ENCODE results near the gene ADNP. TPM values are rescaled to one million over a fixed set of nuclear protein-coding genes. Genes with fewer than 3 reads are reported as not detected.

Gene ADNP
- polyA plus RNA-seq, 2 of the 4 experiments (the other 2 are of a cell fraction) = 36.7 to 37.2 TPM

DNA sequence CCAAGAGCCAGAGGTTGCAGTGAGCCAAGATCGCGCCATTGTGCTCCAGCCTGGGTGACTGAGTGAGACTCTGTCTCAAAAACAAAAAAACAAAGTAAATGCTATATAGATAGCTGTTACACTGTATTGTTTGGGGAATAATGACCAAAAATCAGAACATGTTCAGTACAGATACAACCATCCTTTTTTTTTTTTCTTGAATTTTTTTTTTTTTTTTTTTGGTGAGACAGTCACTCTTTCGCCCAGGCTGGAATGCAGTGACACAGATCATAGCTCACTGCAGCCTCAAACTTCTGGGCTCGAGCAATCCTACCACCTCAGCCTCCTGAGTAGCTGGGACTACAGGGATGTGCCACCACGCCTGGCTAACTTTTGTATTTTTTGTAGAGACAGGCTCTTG, 72.7 kb downstream of the ADNP start:
- CTCF ChIA-PET = interaction anchor here (0.6 to 1.8 kb wide), 5 partner anchors 13 to 1036 kb away, joined by 3 to 5 read pairs (median 4); partner anchors contain the start of gene BCAS4
- no peak for ATAC-seq
- no peak for DNase-seq (ENCODE audit: low read depth in 1 of 2, low spot score in 1 of 2)
- Histone ChIP-seq H3K4me2 (no peak overlapping the region), H3K9me3 (no peaks in the 10 kb centered on the region), H3K27ac (no peak overlapping the region), H3K4me3 (no peak overlapping the region), H3K4me1 (peaks cover 21% of the 10 kb centered on the region)
- WGBS (ENCODE audit: missing lambda C conversion rate) = 98% methylated on average over 5 of the region's 5 CpGs
- POLR2A ChIA-PET = no interaction called here
- no peak for TF ChIP-seq TFCP2L1 (CRISPR knock-in tag; IDR thresholded peaks at IDR 0.05)
- no peak for TF ChIP-seq ELK1 (IDR thresholded peaks at IDR 0.05; ENCODE audit: low read depth, low read length)
- TF ChIP-seq RARB (CRISPR knock-in tag; IDR thresholded peaks at IDR 0.05) = no peak
- TF ChIP-seq REST (IDR thresholded peaks at IDR 0.05) = no peak
- no peak for TF ChIP-seq POLR2AphosphoS2 (conservative IDR thresholded peaks at IDR 0.05; ENCODE audit: low read length)
- TF ChIP-seq CBX8 (IDR thresholded peaks at IDR 0.05) = no peak
- TF ChIP-seq KDM1A (IDR thresholded peaks at IDR 0.05; ENCODE audit: low read depth) = no peak
- no peak for TF ChIP-seq HOXB13 (CRISPR knock-in tag; IDR thresholded peaks at IDR 0.05; ENCODE audit: low read depth)
- TF ChIP-seq GATA3 (IDR thresholded peaks at IDR 0.05; ENCODE audit: borderline replicate concordance) = no peak
- TF ChIP-seq CEBPB (IDR thresholded peaks at IDR 0.05) = no peak
- no peak for TF ChIP-seq JUNB (IDR thresholded peaks at IDR 0.05)
- TF ChIP-seq NFE2L2 (conservative IDR thresholded peaks at IDR 0.05; ENCODE audit: low read length) = no peak
- no peak for TF ChIP-seq CBX2 (IDR thresholded peaks at IDR 0.05; ENCODE audit: borderline replicate concordance, low read depth)
- no peak for TF ChIP-seq POLR2A (IDR thresholded peaks at IDR 0.05; ENCODE audit: low read length)
- no peak for TF ChIP-seq SMC3 (IDR thresholded peaks at IDR 0.05)
- TF ChIP-seq, protein P1, sequence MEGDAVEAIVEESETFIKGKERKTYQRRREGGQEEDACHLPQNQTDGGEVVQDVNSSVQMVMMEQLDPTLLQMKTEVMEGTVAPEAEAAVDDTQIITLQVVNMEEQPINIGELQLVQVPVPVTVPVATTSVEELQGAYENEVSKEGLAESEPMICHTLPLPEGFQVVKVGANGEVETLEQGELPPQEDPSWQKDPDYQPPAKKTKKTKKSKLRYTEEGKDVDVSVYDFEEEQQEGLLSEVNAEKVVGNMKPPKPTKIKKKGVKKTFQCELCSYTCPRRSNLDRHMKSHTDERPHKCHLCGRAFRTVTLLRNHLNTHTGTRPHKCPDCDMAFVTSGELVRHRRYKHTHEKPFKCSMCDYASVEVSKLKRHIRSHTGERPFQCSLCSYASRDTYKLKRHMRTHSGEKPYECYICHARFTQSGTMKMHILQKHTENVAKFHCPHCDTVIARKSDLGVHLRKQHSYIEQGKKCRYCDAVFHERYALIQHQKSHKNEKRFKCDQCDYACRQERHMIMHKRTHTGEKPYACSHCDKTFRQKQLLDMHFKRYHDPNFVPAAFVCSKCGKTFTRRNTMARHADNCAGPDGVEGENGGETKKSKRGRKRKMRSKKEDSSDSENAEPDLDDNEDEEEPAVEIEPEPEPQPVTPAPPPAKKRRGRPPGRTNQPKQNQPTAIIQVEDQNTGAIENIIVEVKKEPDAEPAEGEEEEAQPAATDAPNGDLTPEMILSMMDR (IDR thresholded peaks at IDR 0.05) = no peak
- no peak for TF ChIP-seq CHD2 (IDR thresholded peaks at IDR 0.05; ENCODE audit: low read length, partially characterized antibody)
- TF ChIP-seq, protein P2, sequence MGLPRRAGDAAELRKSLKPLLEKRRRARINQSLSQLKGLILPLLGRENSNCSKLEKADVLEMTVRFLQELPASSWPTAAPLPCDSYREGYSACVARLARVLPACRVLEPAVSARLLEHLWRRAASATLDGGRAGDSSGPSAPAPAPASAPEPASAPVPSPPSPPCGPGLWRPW (IDR thresholded peaks at IDR 0.05) = no peak
- TF ChIP-seq RNF2 (IDR thresholded peaks at IDR 0.05; ENCODE audit: borderline replicate concordance, low read depth) = no peak
- no peak for FAIRE-seq

DNA sequence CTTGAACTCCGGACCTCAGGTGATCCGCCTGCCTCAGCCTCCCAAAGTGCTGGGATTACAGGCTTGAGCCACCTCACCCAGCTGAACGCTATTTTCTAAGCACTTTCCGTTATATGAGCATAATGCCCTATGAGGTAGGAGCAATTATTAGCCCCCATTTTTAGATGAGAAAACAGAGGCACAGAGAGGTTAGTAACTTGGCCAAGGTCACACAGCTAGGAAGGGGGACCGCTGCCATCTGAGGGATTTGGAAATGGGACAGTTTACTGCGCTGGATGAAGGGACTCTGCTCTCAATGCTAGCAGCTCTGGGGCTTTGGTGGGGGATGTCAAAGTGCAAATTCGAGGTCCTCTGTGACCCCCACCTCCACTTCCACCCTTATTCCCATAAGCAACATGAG, 73.9 kb downstream of the ADNP start:
- CTCF ChIA-PET = interaction anchor here (2.2 kb wide), 1 partner anchor 9 kb away, joined by 7 read pairs; no protein-coding TSS in a partner anchor
- WGBS (ENCODE audit: missing lambda C conversion rate) = 87% methylated on average over 7 of the region's 7 CpGs
- TF ChIP-seq ZSCAN20 (CRISPR knock-in tag; IDR thresholded peaks at IDR 0.05) = no peak
- TF ChIP-seq MYC (IDR thresholded peaks at IDR 0.05; ENCODE audit: borderline replicate concordance, low read length) = no peak
- no peak for TF ChIP-seq BHLHE40 (IDR thresholded peaks at IDR 0.05; ENCODE audit: low read depth, low read length)
- no peak for TF ChIP-seq JUNB (IDR thresholded peaks at IDR 0.05)
- no peak for TF ChIP-seq PBX3 (IDR thresholded peaks at IDR 0.05)
- TF ChIP-seq, protein P3, sequence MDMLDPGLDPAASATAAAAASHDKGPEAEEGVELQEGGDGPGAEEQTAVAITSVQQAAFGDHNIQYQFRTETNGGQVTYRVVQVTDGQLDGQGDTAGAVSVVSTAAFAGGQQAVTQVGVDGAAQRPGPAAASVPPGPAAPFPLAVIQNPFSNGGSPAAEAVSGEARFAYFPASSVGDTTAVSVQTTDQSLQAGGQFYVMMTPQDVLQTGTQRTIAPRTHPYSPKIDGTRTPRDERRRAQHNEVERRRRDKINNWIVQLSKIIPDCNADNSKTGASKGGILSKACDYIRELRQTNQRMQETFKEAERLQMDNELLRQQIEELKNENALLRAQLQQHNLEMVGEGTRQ (IDR thresholded peaks at IDR 0.05) = no peak
- TF ChIP-seq HEYL (CRISPR knock-in tag; IDR thresholded peaks at IDR 0.05) = no peak
- no peak for TF ChIP-seq HDAC2 (IDR thresholded peaks at IDR 0.05)
- TF ChIP-seq EP300 (IDR thresholded peaks at IDR 0.05) = no peak
- no peak for TF ChIP-seq RCOR1 (IDR thresholded peaks at IDR 0.05; ENCODE audit: low read depth, low read length)
- TF ChIP-seq NPAS2 (CRISPR knock-in tag; IDR thresholded peaks at IDR 0.05; ENCODE audit: borderline replicate concordance) = no peak
- no peak for TF ChIP-seq ESRRA (IDR thresholded peaks at IDR 0.05; ENCODE audit: borderline replicate concordance, low read length)
- TF ChIP-seq TP53 (CRISPR knock-in tag; IDR thresholded peaks at IDR 0.05) = no peak
- TF ChIP-seq CBX2 (IDR thresholded peaks at IDR 0.05; ENCODE audit: borderline replicate concordance, low read depth) = no peak

More for the DNA sequence above, 73.9 kb downstream of the ADNP start:
- no peak overlapping the region for H3K4me2 ChIP-seq
- POLR2A ChIA-PET = no interaction called here
- no peak for FAIRE-seq
- no peak for ATAC-seq
- no peaks in the 10 kb centered on the region for H3K9me3 ChIP-seq
- no peak overlapping the region for H3K27ac ChIP-seq
- no peak for DNase-seq (ENCODE audit: low read depth in 1 of 2, low spot score in 1 of 2)
- peaks cover 21% of the 10 kb centered on the region for H3K4me1 ChIP-seq
- no peak overlapping the region for H3K4me3 ChIP-seq
